Measurements from ENCODE around the gene SIGLEC9.

- TF ChIP-seq SP1 (IDR thresholded peaks at IDR 0.05; ENCODE audit: low read depth, low read length) (no peak), CTCF (IDR thresholded peaks at IDR 0.05; ENCODE audit: control extremely low read depth in 1 of 3, insufficient read depth in 1 of 3, low read depth in 1 of 3, low read length in 3 of 3) (no peak), POLR2A (IDR thresholded peaks at IDR 0.05; ENCODE audit: control extremely low read depth in 1 of 2, low read depth in 2 of 2, low read length in 2 of 2) (no peak), BRCA1 (IDR thresholded peaks at IDR 0.05; ENCODE audit: low read depth, low read length) (no peak), SIN3A (conservative IDR thresholded peaks at IDR 0.05 in 1 of 2, IDR thresholded peaks at IDR 0.05 in 1 of 2; ENCODE audit: low read depth in 1 of 2, low read length in 2 of 2) (no peak), EZH2 (IDR thresholded peaks at IDR 0.05; ENCODE audit: low read depth, low read length, severe bottlenecking) (no peak), CHD7 (IDR thresholded peaks at IDR 0.05; ENCODE audit: insufficient replicate concordance, low read length) (no peak), NANOG (IDR thresholded peaks at IDR 0.05; ENCODE audit: insufficient read depth, low read depth, low read length, poor library complexity, severe bottlenecking) (no peak), EP300 (IDR thresholded peaks at IDR 0.05; ENCODE audit: borderline replicate concordance in 1 of 2, low read depth in 2 of 2, low read length in 2 of 2) (no peak)
Observed at GRCh38 chr19:51123802-51124201, 904 bp upstream of the SIGLEC9 start.

All from H1 (cell line).